GM13977 (cell line): Measurements from ENCODE around the gene ATP12A.

Source experiments
- DNase-seq: peaks from one replicate; pipeline ENCODE4 v3.0.0; 2012; ENCODE audit warnings: low spot score
- in situ Hi-C: fragments of 300-500 bp; cut with MboI; formaldehyde crosslinking; loops from one replicate; pipeline ENCODE4 v1.12.0; 2022; ENCODE audit warnings: low sequenced_read_pairs, low pct_unique_long_range_greater_than_20kb, mixed read lengths, inconsistent platforms; ENCODE audit not compliant: unreplicated experiment
- TF ChIP-seq, protein P1 (sequence below): IDR thresholded peaks from 2 replicates; pipeline ENCODE4 v1.5.1; 2012; ENCODE audit warnings: mild to moderate bottlenecking, control low read depth; ENCODE audit not compliant: insufficient read depth; ENCODE audit errors: extremely low read depth, missing control alignments

The ATP12A gene

DNA sequence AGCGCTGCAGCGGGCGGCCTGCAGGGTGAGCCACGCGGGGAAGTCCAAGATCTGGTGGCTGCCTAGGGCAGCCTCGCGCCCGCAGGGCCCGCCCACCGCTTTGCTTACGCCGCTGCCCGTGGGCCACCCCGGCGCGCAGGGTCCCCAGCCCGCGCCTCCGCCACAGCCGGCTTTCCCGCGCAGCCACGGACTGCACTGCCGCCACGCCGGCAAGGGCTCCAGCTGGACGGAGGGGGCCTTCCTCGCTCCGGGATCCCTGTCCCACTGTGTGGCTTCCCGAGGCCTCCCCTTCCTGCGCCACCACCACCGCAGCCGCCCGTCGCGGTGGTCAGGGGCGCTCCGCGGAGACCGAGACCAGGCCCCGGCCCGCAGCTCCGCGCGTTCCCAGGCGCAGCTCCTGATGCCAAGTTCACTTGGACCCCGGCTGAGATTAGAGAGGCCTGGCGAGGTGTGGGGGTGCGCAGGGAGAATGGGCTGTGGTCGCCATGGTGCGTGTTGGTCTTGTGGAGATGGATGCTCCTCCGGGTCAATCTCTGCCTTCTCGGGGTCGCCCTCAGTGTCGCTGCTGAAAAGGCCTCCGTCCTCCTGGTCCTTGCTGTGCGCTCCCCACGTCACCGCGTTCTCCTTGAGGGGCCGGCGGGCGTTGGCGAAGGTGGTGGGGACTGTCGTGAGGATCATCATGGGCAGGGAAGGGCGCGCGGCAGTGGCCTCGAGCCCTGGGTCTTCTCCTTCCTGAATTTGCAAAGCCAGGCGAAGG is 65.8 kb downstream of the ATP12A start:
- in situ Hi-C loops = loop anchor here (25.0 kb wide), 1 partner anchor 241 kb away; no protein-coding TSS in a partner anchor
- DNase-seq = peak; percentile 52
- TF ChIP-seq, protein P1, sequence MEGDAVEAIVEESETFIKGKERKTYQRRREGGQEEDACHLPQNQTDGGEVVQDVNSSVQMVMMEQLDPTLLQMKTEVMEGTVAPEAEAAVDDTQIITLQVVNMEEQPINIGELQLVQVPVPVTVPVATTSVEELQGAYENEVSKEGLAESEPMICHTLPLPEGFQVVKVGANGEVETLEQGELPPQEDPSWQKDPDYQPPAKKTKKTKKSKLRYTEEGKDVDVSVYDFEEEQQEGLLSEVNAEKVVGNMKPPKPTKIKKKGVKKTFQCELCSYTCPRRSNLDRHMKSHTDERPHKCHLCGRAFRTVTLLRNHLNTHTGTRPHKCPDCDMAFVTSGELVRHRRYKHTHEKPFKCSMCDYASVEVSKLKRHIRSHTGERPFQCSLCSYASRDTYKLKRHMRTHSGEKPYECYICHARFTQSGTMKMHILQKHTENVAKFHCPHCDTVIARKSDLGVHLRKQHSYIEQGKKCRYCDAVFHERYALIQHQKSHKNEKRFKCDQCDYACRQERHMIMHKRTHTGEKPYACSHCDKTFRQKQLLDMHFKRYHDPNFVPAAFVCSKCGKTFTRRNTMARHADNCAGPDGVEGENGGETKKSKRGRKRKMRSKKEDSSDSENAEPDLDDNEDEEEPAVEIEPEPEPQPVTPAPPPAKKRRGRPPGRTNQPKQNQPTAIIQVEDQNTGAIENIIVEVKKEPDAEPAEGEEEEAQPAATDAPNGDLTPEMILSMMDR = no peak

- in situ Hi-C loops = loop anchor here (25.0 kb wide), 1 partner anchor 241 kb away; no protein-coding TSS in a partner anchor
- peak; percentile 60 for DNase-seq
- TF ChIP-seq, protein P1 = peak; percentile 47
Observed at GRCh38 chr13:24746618-24747247, 66.5 kb downstream of the ATP12A start.

GRCh38 chr13:24747248-24748060 is 67.2 kb downstream of the ATP12A start:
- TF ChIP-seq, protein P1 = no peak
- in situ Hi-C loops = loop anchor here (25.0 kb wide), 1 partner anchor 240 kb away; no protein-coding TSS in a partner anchor
- no peak for DNase-seq

- TF ChIP-seq, protein P1 = no peak
- in situ Hi-C loops = loop anchor here (25.0 kb wide), 1 partner anchor 239 kb away; no protein-coding TSS in a partner anchor
- no peak for DNase-seq
Observed at GRCh38 chr13:24748061-24748400, 67.8 kb downstream of the ATP12A start.

DNA sequence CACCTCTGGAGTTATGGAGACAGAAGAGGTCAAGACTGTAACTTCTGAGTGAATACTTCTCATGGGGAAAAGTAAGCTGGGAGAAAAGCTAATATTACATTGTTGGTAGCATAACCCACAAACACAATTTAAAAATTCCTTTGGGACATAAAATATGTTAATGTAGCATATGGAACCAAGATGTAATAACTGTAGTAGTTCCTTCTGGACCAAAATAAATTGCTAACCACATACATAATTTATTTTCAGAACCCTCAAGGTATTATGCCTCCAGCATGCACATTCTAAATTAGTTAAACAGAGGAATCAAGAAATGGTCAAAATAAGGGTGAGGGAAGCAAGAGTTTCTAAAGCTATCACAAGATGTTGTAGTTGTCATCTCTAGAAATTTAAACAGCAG is 79.0 kb downstream of the ATP12A start:
- no peak for DNase-seq
- TF ChIP-seq, protein P1 = no peak
- in situ Hi-C loops = no loop called here
